Activated CD8-positive, alpha-beta memory T cell treated with anti-CD3 and anti-CD28 coated beads, Interleukin-2, amount 50 U/mL, for 24 hours (primary cell): ENCODE data around the gene LCE2B.
"Not testable (repeated sequence)": the region's sequence is repeated elsewhere in the genome, so short reads cannot be mapped to it uniquely, and the experiment has no call there.

Experiments
- DNase-seq: peaks from one replicate; pipeline ENCODE4 v3.0.0-alpha.2; 2020; ENCODE audit errors: extremely low read depth

LCE2B gene

GRCh38 chr1:152685823-152686222 is at the start of gene LCE2B:
TSS of gene LCE2B (plus strand) at chr1:152686123. CDS start at chr1:152686844, 721 bp downstream.
- not testable (repeated sequence) for DNase-seq

GRCh38 chr1:152640351-152640750 is 45.6 kb upstream of the LCE2B start:
- no peak for DNase-seq

- DNase-seq, result no peak
These were observed 42.0 kb upstream of the LCE2B start for GRCh38 chr1:152643945-152644344.

- DNase-seq, result no peak
These were observed 40.8 kb upstream of the LCE2B start for GRCh38 chr1:152645146-152645545.

- DNase-seq, result no peak
These were observed 39.3 kb upstream of the LCE2B start for GRCh38 chr1:152646656-152647055.

GRCh38 chr1:152654110-152654509 is 31.8 kb upstream of the LCE2B start:
- DNase-seq, result no peak

- no peak for DNase-seq
These were observed 29.5 kb upstream of the LCE2B start for GRCh38 chr1:152656459-152656858.

- no peak for DNase-seq
These were observed 28.2 kb upstream of the LCE2B start for GRCh38 chr1:152657677-152658076.

GRCh38 chr1:152658649-152659048 is 27.3 kb upstream of the LCE2B start:
- no peak for DNase-seq

- DNase-seq, result no peak
These were observed 22.8 kb upstream of the LCE2B start, which contains the start of gene LCE2D for GRCh38 chr1:152663098-152663497. TSS of gene LCE2D (plus strand) at chr1:152663380. CDS start at chr1:152664106, 726 bp downstream.

- DNase-seq, result not testable (repeated sequence)
These were observed 19.8 kb upstream of the LCE2B start for GRCh38 chr1:152666171-152666570.

GRCh38 chr1:152667648-152668047 is 18.3 kb upstream of the LCE2B start:
- no peak for DNase-seq

- no peak for DNase-seq
These were observed 12.9 kb upstream of the LCE2B start for GRCh38 chr1:152673016-152673415.

- not testable (repeated sequence) for DNase-seq
These were observed 10.9 kb upstream of the LCE2B start, which contains the start of gene LCE2C for GRCh38 chr1:152674983-152675382. TSS of gene LCE2C (plus strand) at chr1:152675279. CDS start at chr1:152676016, 737 bp downstream.

GRCh38 chr1:152679459-152679858 is 6.5 kb upstream of the LCE2B start:
- no peak for DNase-seq

GRCh38 chr1:152681616-152682015 is 4.3 kb upstream of the LCE2B start:
- DNase-seq, result no peak

GRCh38 chr1:152683846-152684245 is 2.1 kb upstream of the LCE2B start:
- no peak for DNase-seq

GRCh38 chr1:152697701-152698600 is 12.0 kb downstream of the LCE2B start, which contains the start of gene LCE2A:
TSS of gene LCE2A (plus strand) at chr1:152698345. CDS start at chr1:152698902, 557 bp downstream.
- DNase-seq, result no peak

GRCh38 chr1:152699746-152700145 is 13.8 kb downstream of the LCE2B start:
- DNase-seq, result no peak

- no peak for DNase-seq
These were observed 21.9 kb downstream of the LCE2B start, which contains the start of gene LCE4A for GRCh38 chr1:152707860-152708259. TSS of gene LCE4A (plus strand) at chr1:152708160. CDS start at chr1:152709076, 916 bp downstream.

- DNase-seq, result no peak
These were observed 32.3 kb downstream of the LCE2B start for GRCh38 chr1:152718238-152718637.

- DNase-seq, result no peak
These were observed 39.3 kb downstream of the LCE2B start for GRCh38 chr1:152725261-152725660.

GRCh38 chr1:152728986-152729385 is 43.1 kb downstream of the LCE2B start:
- DNase-seq, result no peak
